GM12864 (cell line): ENCODE results near the gene NLGN1.
"Not testable (repeated sequence)": the region's sequence is repeated elsewhere in the genome, so short reads cannot be mapped to it uniquely, and the experiment has no call there.

ENCODE experiments used
- DNase-seq: peaks from one replicate; pipeline ENCODE4 v3.0.0-alpha.2; 2011; ENCODE audit warnings: low read depth
- H3K4me3 ChIP-seq: 2 replicates; pipeline ENCODE4 v1.5.1; 2011; ENCODE audit warnings: mild to moderate bottlenecking, low read depth, low read length, control low read depth
- TF ChIP-seq, protein P1 (sequence below): IDR thresholded peaks from 2 replicates; pipeline ENCODE4 v1.5.1; 2011; ENCODE audit warnings: low read depth, mild to moderate bottlenecking, moderate library complexity, low read length, control low read depth, inconsistent platforms; ENCODE audit errors: missing control alignments

The NLGN1 gene

DNA sequence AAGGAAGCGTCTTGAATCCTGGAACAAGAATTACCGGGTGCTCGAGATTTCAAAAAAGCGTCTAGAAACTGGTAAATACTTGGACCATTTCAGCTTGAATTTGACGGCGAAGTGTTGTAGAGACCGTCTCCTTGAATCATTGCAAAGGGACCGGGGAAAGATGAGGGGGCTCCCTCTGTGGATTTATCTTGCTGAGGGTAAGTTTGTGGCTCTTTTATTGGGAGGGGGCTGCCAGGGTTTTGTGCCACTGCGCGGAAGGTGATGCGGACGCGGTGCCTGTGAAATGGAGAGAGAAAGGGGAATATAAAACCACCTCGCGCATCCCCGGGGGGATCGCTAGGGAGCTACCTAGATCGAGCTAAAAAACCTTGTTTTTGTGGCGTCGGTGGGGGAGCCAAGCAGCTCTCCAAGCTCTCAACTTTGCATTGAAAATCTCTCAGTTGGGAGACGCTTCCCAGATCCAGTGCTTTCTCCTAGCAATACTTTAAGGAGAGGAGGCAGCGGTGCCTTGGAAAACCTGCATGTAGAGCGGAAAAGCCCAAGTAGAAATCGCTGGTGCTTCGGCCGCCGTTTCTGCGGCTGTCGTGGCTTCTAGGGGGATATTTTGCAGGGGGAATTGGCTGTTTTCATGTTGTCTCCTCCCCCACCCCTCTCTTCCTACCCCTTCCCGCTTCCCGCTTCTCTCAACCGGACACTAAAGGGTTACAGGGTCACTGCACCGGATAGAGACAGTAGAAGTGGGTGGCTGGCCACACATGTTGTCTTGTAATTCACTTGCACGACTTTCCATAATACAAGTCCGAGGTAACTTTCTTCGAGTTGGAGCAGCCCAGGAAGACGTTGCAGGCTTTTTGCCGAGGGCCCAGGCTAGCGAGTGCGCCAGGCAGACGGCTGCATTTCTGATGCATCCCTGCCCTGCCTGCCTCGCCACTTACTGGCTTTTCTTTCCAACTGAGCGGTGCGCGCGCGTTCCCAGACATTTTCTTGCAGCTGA lies 187.6 kb downstream of the NLGN1 start:
- no peak for DNase-seq
- TF ChIP-seq, protein P1, sequence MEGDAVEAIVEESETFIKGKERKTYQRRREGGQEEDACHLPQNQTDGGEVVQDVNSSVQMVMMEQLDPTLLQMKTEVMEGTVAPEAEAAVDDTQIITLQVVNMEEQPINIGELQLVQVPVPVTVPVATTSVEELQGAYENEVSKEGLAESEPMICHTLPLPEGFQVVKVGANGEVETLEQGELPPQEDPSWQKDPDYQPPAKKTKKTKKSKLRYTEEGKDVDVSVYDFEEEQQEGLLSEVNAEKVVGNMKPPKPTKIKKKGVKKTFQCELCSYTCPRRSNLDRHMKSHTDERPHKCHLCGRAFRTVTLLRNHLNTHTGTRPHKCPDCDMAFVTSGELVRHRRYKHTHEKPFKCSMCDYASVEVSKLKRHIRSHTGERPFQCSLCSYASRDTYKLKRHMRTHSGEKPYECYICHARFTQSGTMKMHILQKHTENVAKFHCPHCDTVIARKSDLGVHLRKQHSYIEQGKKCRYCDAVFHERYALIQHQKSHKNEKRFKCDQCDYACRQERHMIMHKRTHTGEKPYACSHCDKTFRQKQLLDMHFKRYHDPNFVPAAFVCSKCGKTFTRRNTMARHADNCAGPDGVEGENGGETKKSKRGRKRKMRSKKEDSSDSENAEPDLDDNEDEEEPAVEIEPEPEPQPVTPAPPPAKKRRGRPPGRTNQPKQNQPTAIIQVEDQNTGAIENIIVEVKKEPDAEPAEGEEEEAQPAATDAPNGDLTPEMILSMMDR: no peak
- H3K4me3 ChIP-seq: no peak overlapping the region

DNA sequence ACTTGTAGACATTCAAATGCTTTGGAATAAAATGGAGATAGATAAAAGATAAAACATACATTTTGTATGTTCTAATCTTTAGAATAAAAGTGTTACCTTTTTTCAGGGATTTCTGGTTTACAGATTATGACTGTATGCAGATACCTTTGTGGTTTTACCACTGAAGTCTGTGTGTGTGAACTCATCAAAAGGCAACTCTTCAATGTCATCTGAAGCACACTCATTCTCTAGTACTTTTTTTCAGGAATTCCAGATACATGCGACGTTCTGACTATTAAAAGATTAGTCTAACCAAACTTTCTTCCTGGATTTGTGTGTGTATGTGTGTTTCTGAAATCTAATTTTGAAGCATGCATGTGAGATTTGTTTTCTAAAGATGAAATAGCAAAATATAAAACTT lies 188.6 kb downstream of the NLGN1 start:
- no peak overlapping the region for H3K4me3 ChIP-seq
- DNase-seq: no peak
- TF ChIP-seq, protein P1: no peak

DNA sequence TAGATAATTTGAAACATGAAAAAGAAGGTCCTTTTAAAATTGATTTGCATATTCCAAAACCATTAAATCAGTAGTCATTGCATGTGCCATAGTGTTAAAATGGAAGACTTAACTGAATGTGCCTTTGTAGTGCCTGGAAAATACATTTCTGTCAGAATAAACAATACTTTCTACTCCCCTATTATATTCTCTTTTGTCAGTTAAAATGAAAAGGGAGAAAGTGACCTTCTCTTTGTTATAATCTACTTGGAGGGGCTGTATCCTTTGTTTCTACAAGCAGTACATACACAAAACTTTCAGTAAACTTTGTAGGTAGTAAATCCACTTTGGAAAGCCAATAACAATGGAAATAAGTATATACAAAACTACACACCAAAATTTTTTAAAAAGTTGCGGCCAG lies 189.5 kb downstream of the NLGN1 start:
- DNase-seq: no peak
- TF ChIP-seq, protein P1: no peak
- no peak overlapping the region for H3K4me3 ChIP-seq

DNA sequence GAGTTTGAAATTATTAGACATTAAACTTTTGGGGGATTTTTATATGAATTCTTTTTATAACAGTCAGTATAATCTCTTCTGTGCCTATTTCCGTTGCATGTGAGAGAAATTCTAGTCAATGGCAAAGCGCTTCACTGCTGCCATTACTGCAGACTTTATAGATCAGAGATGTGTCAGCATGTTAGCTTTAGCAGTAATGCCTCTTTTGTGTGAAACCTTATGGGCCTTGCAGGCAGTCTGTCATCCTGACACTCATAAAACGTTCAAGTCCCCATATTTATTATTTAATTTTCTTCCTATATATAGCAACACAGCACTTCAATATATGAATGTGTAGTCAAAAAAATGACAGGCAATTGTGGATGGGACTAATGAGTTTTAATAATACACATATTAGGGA lies 191.0 kb downstream of the NLGN1 start:
- no peak overlapping the region for H3K4me3 ChIP-seq
- DNase-seq: no peak
- TF ChIP-seq, protein P1: no peak

DNA sequence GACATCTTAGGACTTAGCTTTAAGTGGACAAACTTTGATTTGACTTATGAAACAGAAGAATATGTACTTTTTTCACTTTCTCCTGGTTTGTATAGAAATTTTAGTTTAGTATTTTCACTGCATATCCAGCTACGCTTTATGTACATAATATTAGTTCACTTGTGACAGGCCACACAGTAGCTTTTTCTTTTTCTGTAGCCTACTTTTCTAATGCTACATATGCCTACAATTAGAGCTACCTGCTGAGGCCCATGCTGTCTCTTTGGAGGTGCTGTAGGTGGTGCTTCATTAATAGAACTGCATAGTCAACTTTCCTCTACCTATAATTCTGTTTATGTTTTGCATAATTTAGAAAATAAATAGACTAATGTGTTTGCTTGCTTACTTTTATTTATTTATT lies 191.6 kb downstream of the NLGN1 start:
- no peak for DNase-seq
- no peak overlapping the region for H3K4me3 ChIP-seq
- TF ChIP-seq, protein P1: no peak

DNA sequence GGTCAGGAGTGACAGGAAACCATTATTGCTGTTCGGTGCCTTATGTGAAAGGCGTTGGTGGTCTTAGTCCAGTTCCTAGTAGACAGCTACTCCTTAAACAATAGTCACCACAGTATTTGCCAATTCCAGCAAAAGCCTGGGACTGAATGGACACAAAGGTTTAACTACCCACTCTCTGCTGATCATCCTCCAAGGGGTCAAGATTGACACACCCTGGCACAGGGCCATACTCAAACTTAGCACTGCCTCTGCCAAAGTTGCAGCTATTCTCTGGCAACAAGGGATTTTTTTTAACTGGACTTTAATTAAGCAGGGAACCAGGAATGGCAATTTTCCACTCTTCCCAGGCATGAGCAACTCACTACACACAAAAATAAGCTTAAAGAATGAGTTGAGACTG lies 193.9 kb downstream of the NLGN1 start:
- H3K4me3 ChIP-seq: no peak overlapping the region
- TF ChIP-seq, protein P1: no peak
- DNase-seq: no peak

DNA sequence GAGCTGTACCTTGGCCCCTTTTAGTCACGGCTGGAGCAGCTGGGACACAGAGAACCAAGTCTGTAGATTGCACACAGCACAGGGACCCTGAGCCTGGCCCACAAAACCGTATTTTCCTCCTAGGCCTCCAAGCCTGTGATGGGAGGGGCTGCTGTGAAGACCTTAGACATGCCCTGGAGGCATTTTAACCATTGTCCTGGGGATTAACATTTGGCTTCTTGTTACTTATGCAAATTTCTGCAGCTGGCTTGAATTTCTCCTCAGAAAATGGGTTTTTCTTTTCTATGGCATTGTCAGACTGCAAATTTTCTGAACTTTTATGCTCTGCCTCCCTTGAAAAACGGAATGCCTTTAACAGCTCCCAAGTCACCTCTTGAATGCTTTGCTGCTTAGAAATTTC lies 197.3 kb downstream of the NLGN1 start:
- not testable (repeated sequence) for H3K4me3 ChIP-seq, DNase-seq
